Natural killer cell (primary cell): ENCODE data around the gene INPP4B. TPM values are rescaled to one million over a fixed set of nuclear protein-coding genes. Genes with fewer than 3 reads are reported as not detected.

Source experiments
- ATAC-seq, 3 donors: fragments of 150-1000 bp in 2 of 3; fragments of 200-7000 bp in 1 of 3; cut with Tn5 transposase; 1 replicate in 1 of 3; 2 replicates in 2 of 3; pipeline ENCODE4 v1.10.0; 2021; ENCODE audit warnings: mild to moderate bottlenecking in 2 of 3, moderate library complexity in 2 of 3
- DNase-seq, 2 donors: peaks; one replicate each; pipeline versions ENCODE4 v3.0.0 to v3.0.0-alpha.2; 2013 to 2021; ENCODE audit warnings: mixed read lengths in 1 of 2
- H3K27ac ChIP-seq: one replicate; pipeline ENCODE4 v1.5.1; 2013; ENCODE audit warnings: mild to moderate bottlenecking, low read length
- H3K27me3 ChIP-seq: one replicate; pipeline ENCODE4 v1.6.1; 2013; ENCODE audit warnings: low read length; ENCODE audit not compliant: control insufficient read depth, insufficient read depth
- H3K36me3 ChIP-seq: one replicate; pipeline ENCODE4 v1.6.1; 2013; ENCODE audit warnings: low read length; ENCODE audit not compliant: control insufficient read depth, insufficient read depth
- H3K4me1 ChIP-seq: one replicate; pipeline ENCODE4 v1.6.1; 2013; ENCODE audit warnings: low read length; ENCODE audit not compliant: control insufficient read depth, insufficient read depth
- H3K4me3 ChIP-seq: one replicate; pipeline ENCODE4 v1.5.1; 2013; ENCODE audit warnings: low read length
- H3K9me3 ChIP-seq: one replicate; pipeline ENCODE4 v1.6.1; 2013; ENCODE audit warnings: low read length; ENCODE audit not compliant: control insufficient read depth, insufficient read depth
- H3K27ac Mint-ChIP-seq, 2 donors: one replicate each; pipeline ENCODE4 v1.8.0; 2022; ENCODE audit warnings: mild to moderate bottlenecking in 2 of 2, mixed read lengths in 2 of 2, moderate library complexity in 1 of 2
- H3K27me3 Mint-ChIP-seq, 2 donors: one replicate each; pipeline ENCODE4 v1.8.0; 2022; ENCODE audit warnings: low read depth in 2 of 2, mixed read lengths in 2 of 2
- H3K36me3 Mint-ChIP-seq: one replicate; pipeline ENCODE4 v1.8.0; 2022; ENCODE audit warnings: mixed read lengths
- H3K4me1 Mint-ChIP-seq, 2 donors: one replicate each; pipeline ENCODE4 v1.8.0; 2022; ENCODE audit warnings: mixed read lengths in 2 of 2
- H3K4me3 Mint-ChIP-seq: one replicate; pipeline ENCODE4 v1.8.0; 2022; ENCODE audit warnings: mild to moderate bottlenecking, moderate library complexity, mixed read lengths
- H3K9me3 Mint-ChIP-seq, 2 donors: one replicate each; pipeline ENCODE4 v1.8.0; 2022; ENCODE audit warnings: mixed read lengths in 2 of 2
- CTCF ChIP-seq: fragments of 200-600 bp; IDR thresholded peaks from one replicate; pipeline ENCODE4 v1.8.0; 2022; ENCODE audit warnings: antibody characterized with exemption
- WGBS: methylation state at CpG from one replicate; pipeline ENCODE4 v1.1.7; 2013; ENCODE audit warnings: missing lambda C conversion rate; ENCODE audit not compliant: insufficient coverage; 5-methylcytosine and 5-hydroxymethylcytosine counted together
- intact Hi-C: fragments of 100-400 bp; cut with micrococcal nuclease; formaldehyde crosslinking; loops from one replicate; pipeline ENCODE4 v1.14.2; 2022
- total RNA-seq, 4 donors: library from RNA; stranded (reverse); fragments of 120-200 nt in 1 of 4; gene quantifications; one replicate each; pipeline versions ENCODE4 v1.2.3 to v1.2.4, GENCODE V29; 2013 to 2022

INPP4B gene
- total RNA-seq, 3 donors from 2014 or later (not counting 1 experiment from before 2014, with no cell fraction given), result 2.4 to 6.2 (median 4.5) TPM

DNA sequence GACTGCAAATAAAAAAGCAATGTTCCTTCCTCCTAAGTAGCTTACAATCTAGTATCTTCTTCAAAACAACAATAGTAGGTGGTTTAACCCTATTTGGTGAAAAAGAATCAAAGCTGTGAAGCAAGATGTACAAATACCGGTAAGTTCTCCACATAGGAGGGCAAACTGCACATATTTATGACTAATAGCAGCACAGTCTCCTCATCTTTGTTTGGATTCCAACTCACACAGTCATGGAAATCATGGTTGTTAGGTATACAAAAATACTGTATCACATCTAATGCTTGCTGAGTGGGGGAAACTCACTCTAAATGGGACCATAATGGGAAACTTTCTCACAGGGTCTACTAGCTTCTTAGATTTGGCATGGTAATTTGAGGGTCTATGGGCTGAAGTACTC, 597.2 kb downstream of the INPP4B start:
- Histone ChIP-seq H3K4me3 (no peak overlapping the region), H3K27ac (no peak overlapping the region), H3K36me3 (no peaks in the 10 kb centered on the region), H3K9me3 (no peaks in the 10 kb centered on the region), H3K4me1 (no peaks in the 10 kb centered on the region), H3K27me3 (no peaks in the 10 kb centered on the region)
- peaks cover 0 to 9% of the 10 kb centered on the region in 2 donors for H3K9me3 Mint-ChIP-seq
- no peaks in the 10 kb centered on the region for H3K27me3 Mint-ChIP-seq
- 88% methylated on average over 1 of the region's 1 CpG for WGBS
- H3K4me3 Mint-ChIP-seq, result no peak overlapping the region
- no peaks in the 10 kb centered on the region for H3K36me3 Mint-ChIP-seq
- no peak for ATAC-seq
- no peak for DNase-seq
- intact Hi-C loops, result no loop called here
- no peak overlapping the region for H3K27ac Mint-ChIP-seq
- no peak for TF ChIP-seq CTCF
- H3K4me1 Mint-ChIP-seq, result no peaks in the 10 kb centered on the region

DNA sequence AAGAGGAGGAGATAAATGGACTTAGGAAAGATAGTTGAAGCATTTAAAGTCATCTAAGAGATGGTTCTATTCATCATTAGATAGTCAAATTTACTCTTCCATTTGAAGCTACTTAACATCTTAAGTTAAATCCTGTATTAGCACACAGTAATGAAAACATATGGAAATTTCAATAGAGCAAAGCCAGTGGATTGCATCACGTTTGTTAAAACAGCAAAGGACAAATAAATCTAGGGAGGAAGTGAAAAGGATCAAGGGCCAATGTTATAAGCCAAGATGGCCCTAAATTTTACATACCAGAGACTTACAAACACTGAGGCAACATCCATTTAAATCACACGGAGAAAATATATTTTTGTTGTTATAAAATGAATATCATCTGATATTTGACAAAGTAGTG, 602.8 kb downstream of the INPP4B start:
- H3K27ac Mint-ChIP-seq, result no peak overlapping the region
- DNase-seq, result no peak

DNA sequence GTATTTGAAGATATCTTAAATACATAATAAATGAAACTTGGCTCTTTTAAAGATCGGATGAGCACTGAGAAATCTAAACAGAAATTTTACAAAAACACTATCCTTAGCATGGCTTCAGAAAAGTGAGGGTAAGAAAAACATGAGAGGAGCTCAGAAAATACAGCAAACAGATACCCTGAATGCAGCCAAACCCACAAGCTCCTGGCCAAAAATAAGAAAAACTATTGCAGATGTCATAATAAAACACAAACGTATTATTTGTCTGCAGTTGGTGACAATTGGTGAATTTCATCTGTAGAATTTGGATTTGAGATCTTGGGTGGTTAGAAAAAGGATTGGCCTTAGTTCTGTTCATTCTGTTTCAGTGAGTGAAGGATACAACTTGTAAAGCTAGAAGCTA, 603.9 kb downstream of the INPP4B start:
- Histone ChIP-seq H3K27ac (no peak overlapping the region), H3K36me3 (no peaks in the 10 kb centered on the region), H3K4me3 (no peak overlapping the region), H3K4me1 (no peaks in the 10 kb centered on the region), H3K27me3 (no peaks in the 10 kb centered on the region), H3K9me3 (no peaks in the 10 kb centered on the region)
- WGBS, result 71% methylated on average over 1 of the region's 2 CpGs
- no peak for TF ChIP-seq CTCF
- Mint-ChIP-seq H3K9me3 (peaks cover 0 to 7% of the 10 kb centered on the region in 2 donors), H3K4me3 (no peak overlapping the region), H3K4me1 (no peaks in the 10 kb centered on the region), H3K27ac (no peak overlapping the region), H3K27me3 (no peaks in the 10 kb centered on the region), H3K36me3 (no peaks in the 10 kb centered on the region)
- DNase-seq, result no peak
- intact Hi-C loops, result no loop called here
- no peak for ATAC-seq

More for the DNA sequence above, 602.8 kb downstream of the INPP4B start:
- Histone ChIP-seq H3K27me3 (no peaks in the 10 kb centered on the region), H3K4me1 (no peaks in the 10 kb centered on the region), H3K27ac (no peak overlapping the region), H3K9me3 (no peaks in the 10 kb centered on the region), H3K4me3 (no peak overlapping the region), H3K36me3 (no peaks in the 10 kb centered on the region)
- H3K36me3 Mint-ChIP-seq, result no peaks in the 10 kb centered on the region
- peaks cover 0 to 7% of the 10 kb centered on the region in 2 donors for H3K9me3 Mint-ChIP-seq
- no peaks in the 10 kb centered on the region for H3K4me1 Mint-ChIP-seq
- H3K27me3 Mint-ChIP-seq, result no peaks in the 10 kb centered on the region
- H3K4me3 Mint-ChIP-seq, result no peak overlapping the region
- 95% methylated on average over 2 of the region's 2 CpGs for WGBS
- no peak for ATAC-seq
- TF ChIP-seq CTCF, result no peak
- intact Hi-C loops, result no loop called here

- Histone ChIP-seq H3K4me3 (no peak overlapping the region), H3K9me3 (no peaks in the 10 kb centered on the region), H3K27me3 (no peaks in the 10 kb centered on the region), H3K36me3 (no peaks in the 10 kb centered on the region), H3K27ac (no peak overlapping the region), H3K4me1 (no peaks in the 10 kb centered on the region)
- TF ChIP-seq CTCF, result no peak
- Mint-ChIP-seq H3K4me3 (no peak overlapping the region), H3K4me1 (no peaks in the 10 kb centered on the region), H3K9me3 (peaks cover 0 to 3% of the 10 kb centered on the region in 2 donors), H3K36me3 (no peaks in the 10 kb centered on the region), H3K27ac (no peak overlapping the region), H3K27me3 (no peaks in the 10 kb centered on the region)
- intact Hi-C loops, result no loop called here
- ATAC-seq (no peak), DNase-seq (no peak)
Measured at GRCh38 chr4:142238589-142238988, 607.5 kb downstream of the INPP4B start.
